ENCODE results near the gene RGR. TPM values are rescaled to one million over a fixed set of nuclear protein-coding genes. Genes with fewer than 3 reads are reported as not detected.

RGR gene
- total RNA-seq, 6 experiments from 2014 or later: not detected

DNA sequence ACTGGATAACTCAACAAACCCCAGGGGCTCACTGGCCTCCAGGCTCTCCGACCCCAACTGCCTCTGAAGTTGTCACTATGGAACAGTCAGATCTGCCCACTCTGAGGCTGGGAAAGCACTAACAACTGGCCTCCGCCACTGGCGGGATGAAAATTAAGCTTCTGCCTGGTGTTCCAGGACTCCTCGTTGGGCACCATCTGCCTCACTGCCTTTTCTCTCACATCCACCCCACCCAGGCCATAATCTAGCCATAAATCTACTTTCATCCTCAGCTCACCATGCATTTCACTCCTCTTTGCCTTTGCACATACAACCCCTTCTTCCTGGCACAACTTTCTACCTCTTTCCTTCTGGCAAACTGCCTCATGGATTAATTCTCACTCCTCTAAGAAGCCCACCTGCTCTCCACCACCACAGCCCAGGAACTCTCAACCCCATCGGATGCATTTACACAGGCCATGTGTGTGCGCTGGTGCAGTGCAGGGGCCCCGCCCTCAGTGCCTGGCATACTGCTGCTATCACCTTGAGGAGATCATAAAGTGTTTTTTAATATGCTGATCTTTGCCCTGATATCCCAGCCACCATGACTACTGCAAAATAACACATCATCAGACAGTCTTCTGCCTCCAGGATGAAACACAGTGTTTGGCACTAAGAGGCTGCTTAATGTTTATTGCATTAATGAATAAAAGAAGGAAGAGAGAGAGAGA is 46.5 kb upstream of the RGR start:
- DNase-seq (no peak), ATAC-seq (no peak)
- H3K4me3 ChIP-seq: no peak overlapping the region
- no peaks in the 10 kb centered on the region for H3K36me3 ChIP-seq
- H3K9me3 ChIP-seq: no peaks in the 10 kb centered on the region
- peaks cover 0 to 10% (median 0%) of the 10 kb centered on the region in 4 donors for H3K4me1 ChIP-seq
- WGBS (ENCODE audit: insufficient coverage, low coverage, low lambda C conversion rate, missing lambda C conversion rate): 65% methylated on average over 4 of the region's 7 CpGs
- peaks cover 7 to 11% of the 10 kb centered on the region in 2 donors for H3K27me3 ChIP-seq
- H3K27ac ChIP-seq: no peak overlapping the region
- intact Hi-C loops (cut with DNase I): no loop called here
- no peak for TF ChIP-seq POLR2A (IDR thresholded peaks at IDR 0.05)
- TF ChIP-seq, protein P1, sequence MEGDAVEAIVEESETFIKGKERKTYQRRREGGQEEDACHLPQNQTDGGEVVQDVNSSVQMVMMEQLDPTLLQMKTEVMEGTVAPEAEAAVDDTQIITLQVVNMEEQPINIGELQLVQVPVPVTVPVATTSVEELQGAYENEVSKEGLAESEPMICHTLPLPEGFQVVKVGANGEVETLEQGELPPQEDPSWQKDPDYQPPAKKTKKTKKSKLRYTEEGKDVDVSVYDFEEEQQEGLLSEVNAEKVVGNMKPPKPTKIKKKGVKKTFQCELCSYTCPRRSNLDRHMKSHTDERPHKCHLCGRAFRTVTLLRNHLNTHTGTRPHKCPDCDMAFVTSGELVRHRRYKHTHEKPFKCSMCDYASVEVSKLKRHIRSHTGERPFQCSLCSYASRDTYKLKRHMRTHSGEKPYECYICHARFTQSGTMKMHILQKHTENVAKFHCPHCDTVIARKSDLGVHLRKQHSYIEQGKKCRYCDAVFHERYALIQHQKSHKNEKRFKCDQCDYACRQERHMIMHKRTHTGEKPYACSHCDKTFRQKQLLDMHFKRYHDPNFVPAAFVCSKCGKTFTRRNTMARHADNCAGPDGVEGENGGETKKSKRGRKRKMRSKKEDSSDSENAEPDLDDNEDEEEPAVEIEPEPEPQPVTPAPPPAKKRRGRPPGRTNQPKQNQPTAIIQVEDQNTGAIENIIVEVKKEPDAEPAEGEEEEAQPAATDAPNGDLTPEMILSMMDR (IDR thresholded peaks at IDR 0.05): no peak

DNA sequence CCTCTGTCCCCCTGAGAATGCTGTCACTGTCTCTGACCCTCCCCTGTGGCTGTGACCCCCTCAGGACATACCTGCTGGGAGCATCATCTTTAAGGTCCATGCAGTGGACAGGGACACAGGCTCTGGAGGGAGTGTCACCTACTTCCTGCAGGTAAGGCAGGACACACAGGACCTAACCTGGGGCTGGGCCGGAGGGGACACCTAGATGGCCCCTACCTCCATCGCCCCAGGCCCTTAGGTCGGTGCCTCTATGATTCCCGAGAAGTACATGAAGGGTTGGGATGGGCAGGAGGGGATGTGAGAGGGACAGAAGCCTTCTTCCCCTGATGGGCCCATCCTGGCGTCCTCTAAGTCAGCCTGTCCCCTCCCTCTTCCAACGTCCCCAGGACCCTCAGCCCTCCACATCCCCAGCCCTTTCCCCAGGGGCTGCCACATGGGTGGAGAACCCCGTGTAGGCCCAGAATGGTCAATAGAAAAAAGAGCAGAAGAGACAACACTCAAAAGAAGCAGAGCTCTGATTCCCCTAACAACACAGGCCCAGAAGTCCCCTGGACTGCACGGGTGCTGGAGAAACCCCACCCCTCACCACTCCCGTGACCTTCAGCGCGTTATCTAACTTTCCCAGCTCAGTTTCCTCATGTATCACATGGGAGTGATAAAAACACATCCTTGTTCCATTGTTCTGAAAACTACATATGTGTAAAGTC is 44.2 kb upstream of the RGR start:
- H3K4me1 ChIP-seq: no peaks in the 10 kb centered on the region
- DNase-seq (no peak), ATAC-seq (no peak)
- H3K27me3 ChIP-seq: no peaks in the 10 kb centered on the region
- H3K4me3 ChIP-seq: no peak overlapping the region
- H3K36me3 ChIP-seq: no peaks in the 10 kb centered on the region
- WGBS (ENCODE audit: insufficient coverage, low coverage, low lambda C conversion rate, missing lambda C conversion rate): 25% methylated on average over 7 of the region's 11 CpGs
- TF ChIP-seq, protein P1 (IDR thresholded peaks at IDR 0.05): no peak
- no peak for TF ChIP-seq POLR2A (IDR thresholded peaks at IDR 0.05)
- no peaks in the 10 kb centered on the region for H3K9me3 ChIP-seq
- intact Hi-C loops (cut with DNase I): no loop called here
- H3K27ac ChIP-seq: no peak overlapping the region

DNA sequence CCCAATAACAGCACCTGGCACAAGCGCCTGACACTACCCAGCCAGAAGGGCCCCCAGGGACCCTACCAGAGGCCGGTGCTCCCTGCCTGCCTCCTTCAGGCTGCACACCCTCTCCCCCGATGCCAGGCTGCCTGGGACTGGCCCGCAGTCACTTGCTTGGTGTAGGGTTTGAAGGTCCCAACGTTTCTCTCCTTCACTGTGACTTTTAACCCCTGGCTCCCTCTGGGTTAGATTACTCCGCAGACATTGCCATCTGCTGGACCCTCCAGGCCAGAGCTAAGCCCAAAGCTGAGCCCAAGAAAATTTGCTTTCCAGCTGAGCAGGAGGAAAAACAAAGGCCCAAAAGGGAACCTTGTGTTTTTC is 43.6 kb upstream of the RGR start:
- Histone ChIP-seq H3K4me1 (no peaks in the 10 kb centered on the region), H3K36me3 (no peaks in the 10 kb centered on the region), H3K9me3 (no peaks in the 10 kb centered on the region), H3K4me3 (no peak overlapping the region), H3K27me3 (no peaks in the 10 kb centered on the region), H3K27ac (no peak overlapping the region)
- 14% methylated on average over 2 of the region's 6 CpGs for WGBS (ENCODE audit: insufficient coverage, low coverage, low lambda C conversion rate, missing lambda C conversion rate)
- ATAC-seq (no peak), DNase-seq (no peak)
- TF ChIP-seq POLR2A (IDR thresholded peaks at IDR 0.05): no peak
- TF ChIP-seq, protein P1 (IDR thresholded peaks at IDR 0.05): no peak
- intact Hi-C loops (cut with DNase I): no loop called here

DNA sequence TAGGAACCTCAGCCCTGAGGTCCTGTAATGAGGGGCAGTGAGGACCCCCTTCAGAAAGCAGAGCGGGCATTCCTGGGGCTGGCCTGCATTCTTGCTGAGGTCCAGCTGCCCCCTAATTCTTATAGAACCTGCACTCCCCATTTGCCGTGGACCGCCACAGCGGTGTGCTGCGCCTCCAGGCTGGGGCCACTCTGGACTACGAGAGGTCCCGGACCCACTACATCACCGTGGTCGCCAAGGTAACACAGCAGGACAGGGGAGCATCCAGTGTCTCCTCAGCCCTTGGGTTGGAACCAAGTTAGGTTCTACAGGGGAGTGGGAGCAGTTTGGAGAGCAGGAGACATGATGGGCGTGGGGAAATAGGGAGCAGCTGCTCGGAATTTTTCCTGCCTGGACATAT is 43.2 kb upstream of the RGR start:
- intact Hi-C loops (cut with DNase I): no loop called here
- Histone ChIP-seq H3K4me1 (no peaks in the 10 kb centered on the region), H3K9me3 (no peaks in the 10 kb centered on the region), H3K27me3 (no peaks in the 10 kb centered on the region), H3K4me3 (no peak overlapping the region), H3K36me3 (no peaks in the 10 kb centered on the region), H3K27ac (no peak overlapping the region)
- WGBS (ENCODE audit: insufficient coverage, low coverage, low lambda C conversion rate, missing lambda C conversion rate): 79% methylated on average over 9 of the region's 11 CpGs
- TF ChIP-seq, protein P1 (IDR thresholded peaks at IDR 0.05): no peak
- no peak for TF ChIP-seq POLR2A (IDR thresholded peaks at IDR 0.05)
- DNase-seq: no peak
- no peak for ATAC-seq
